ENCODE data around the gene PHYKPL. TPM values are rescaled to one million over a fixed set of nuclear protein-coding genes. Genes with fewer than 3 reads are reported as not detected.

The PHYKPL gene
- total RNA-seq, 1 experiment from 2014 or later, result 112 TPM

DNA sequence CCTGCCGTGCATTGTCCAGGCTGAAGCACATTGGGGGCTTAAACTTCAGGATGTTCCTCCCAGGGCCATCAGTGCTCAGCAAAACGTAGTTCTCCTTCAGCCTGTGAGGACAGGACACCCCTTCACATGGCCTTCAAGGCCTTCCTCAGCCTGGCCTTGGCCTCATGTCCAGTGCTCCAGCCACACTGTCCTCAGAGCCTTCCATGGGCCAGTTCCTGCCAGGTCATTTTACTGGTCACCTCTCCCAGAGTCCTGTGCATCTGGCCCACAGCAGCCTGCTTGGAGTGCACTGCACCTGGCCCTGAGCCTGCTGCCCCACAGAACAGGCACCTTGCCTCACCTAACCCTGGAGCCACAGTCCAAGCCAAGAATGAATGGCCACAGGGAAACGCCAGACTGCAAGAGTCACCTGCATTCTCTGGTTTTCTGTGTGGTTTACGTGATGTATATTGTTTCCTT is 19.6 kb downstream of the PHYKPL start:
- H3K9me3 Mint-ChIP-seq (ENCODE audit: unreplicated experiment), result no peaks in the 10 kb centered on the region
- ChIA-PET CTCF (interaction anchor here (0.8 kb wide), 1 partner anchor 17 kb away, joined by 4 read pairs; no protein-coding TSS in a partner anchor), POLR2A (interaction anchor here (0.6 to 4.3 kb wide), 9 partner anchors 9 to 136 kb away, joined by 3 to 24 read pairs (median 5); partner anchors contain the start of genes HNRNPAB, NHP2 and PHYKPL)
- no peaks in the 10 kb centered on the region for H3K27me3 Mint-ChIP-seq (ENCODE audit: insufficient read depth, unreplicated experiment)
- peaks cover 14% of the 10 kb centered on the region for H3K4me1 Mint-ChIP-seq (ENCODE audit: insufficient read depth, unreplicated experiment)
- peak overlapping the region; percentile 61 for H3K27ac Mint-ChIP-seq (ENCODE audit: low read depth, unreplicated experiment)
- H3K4me3 Mint-ChIP-seq (ENCODE audit: unreplicated experiment), result no peak overlapping the region
- BruUV-seq (replicated peaks), result no TSS peak
- peaks cover 96% of the 10 kb centered on the region for H3K36me3 Mint-ChIP-seq (ENCODE audit: insufficient read depth, unreplicated experiment)
- intact Hi-C loops (cut with micrococcal nuclease), result no loop called here
- TF ChIP-seq, protein P1, sequence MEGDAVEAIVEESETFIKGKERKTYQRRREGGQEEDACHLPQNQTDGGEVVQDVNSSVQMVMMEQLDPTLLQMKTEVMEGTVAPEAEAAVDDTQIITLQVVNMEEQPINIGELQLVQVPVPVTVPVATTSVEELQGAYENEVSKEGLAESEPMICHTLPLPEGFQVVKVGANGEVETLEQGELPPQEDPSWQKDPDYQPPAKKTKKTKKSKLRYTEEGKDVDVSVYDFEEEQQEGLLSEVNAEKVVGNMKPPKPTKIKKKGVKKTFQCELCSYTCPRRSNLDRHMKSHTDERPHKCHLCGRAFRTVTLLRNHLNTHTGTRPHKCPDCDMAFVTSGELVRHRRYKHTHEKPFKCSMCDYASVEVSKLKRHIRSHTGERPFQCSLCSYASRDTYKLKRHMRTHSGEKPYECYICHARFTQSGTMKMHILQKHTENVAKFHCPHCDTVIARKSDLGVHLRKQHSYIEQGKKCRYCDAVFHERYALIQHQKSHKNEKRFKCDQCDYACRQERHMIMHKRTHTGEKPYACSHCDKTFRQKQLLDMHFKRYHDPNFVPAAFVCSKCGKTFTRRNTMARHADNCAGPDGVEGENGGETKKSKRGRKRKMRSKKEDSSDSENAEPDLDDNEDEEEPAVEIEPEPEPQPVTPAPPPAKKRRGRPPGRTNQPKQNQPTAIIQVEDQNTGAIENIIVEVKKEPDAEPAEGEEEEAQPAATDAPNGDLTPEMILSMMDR (IDR thresholded peaks at IDR 0.05; ENCODE audit: unreplicated experiment), result no peak
- no peak for DNase-seq (ENCODE audit: unreplicated experiment)

DNA sequence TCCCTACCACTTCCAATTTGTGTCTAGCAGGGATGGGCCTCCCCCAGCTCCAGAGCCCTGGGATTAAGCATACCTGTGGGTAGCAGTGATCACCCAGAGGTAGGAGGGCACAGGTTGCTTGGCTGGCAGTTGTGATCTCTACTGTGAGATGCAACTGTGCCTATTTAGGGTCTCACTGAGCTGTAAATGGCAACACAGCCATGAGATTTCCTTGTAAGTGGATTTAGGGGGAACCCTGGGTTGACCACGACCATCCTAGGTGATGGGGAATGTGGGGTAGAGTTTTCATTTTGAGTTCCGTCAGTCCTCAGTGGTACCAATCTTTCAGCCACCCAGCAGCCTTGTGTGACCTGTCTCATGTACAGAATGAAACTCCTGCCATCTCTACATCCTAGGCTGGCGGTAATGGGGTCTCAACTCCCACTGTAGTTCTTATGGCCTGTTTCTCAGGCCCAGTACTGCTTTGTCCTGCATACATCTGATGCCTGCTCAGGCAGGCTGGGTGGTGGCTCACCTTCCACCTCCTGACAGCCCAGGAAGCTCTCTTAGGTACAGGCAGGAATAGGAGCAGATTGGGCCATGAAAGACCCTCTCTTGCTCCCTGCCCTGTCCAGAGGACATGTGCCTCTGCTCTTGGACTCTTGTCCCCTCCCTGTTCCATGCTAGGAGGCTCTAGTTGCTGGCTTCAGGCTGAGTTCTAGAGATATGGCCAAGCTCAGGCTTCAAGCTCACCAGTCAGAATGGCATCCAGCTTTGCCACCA is 20.2 kb downstream of the PHYKPL start:
- H3K27me3 Mint-ChIP-seq (ENCODE audit: insufficient read depth, unreplicated experiment), result no peaks in the 10 kb centered on the region
- intact Hi-C loops (cut with micrococcal nuclease), result no loop called here
- no TSS peak for BruUV-seq (replicated peaks)
- H3K4me3 Mint-ChIP-seq (ENCODE audit: unreplicated experiment), result no peak overlapping the region
- TF ChIP-seq, protein P1 (IDR thresholded peaks at IDR 0.05; ENCODE audit: unreplicated experiment), result no peak
- POLR2A ChIA-PET, result interaction anchor here (0.7 to 4.0 kb wide), 4 partner anchors 12 to 59 kb away, joined by 3 to 24 read pairs (median 4); partner anchors contain the start of gene NHP2
- no peak overlapping the region for H3K27ac Mint-ChIP-seq (ENCODE audit: low read depth, unreplicated experiment)
- no peak for DNase-seq (ENCODE audit: unreplicated experiment)
- H3K9me3 Mint-ChIP-seq (ENCODE audit: unreplicated experiment), result no peaks in the 10 kb centered on the region
- peaks cover 20% of the 10 kb centered on the region for H3K4me1 Mint-ChIP-seq (ENCODE audit: insufficient read depth, unreplicated experiment)
- CTCF ChIA-PET, result no interaction called here
- peaks cover 98% of the 10 kb centered on the region for H3K36me3 Mint-ChIP-seq (ENCODE audit: insufficient read depth, unreplicated experiment)

DNA sequence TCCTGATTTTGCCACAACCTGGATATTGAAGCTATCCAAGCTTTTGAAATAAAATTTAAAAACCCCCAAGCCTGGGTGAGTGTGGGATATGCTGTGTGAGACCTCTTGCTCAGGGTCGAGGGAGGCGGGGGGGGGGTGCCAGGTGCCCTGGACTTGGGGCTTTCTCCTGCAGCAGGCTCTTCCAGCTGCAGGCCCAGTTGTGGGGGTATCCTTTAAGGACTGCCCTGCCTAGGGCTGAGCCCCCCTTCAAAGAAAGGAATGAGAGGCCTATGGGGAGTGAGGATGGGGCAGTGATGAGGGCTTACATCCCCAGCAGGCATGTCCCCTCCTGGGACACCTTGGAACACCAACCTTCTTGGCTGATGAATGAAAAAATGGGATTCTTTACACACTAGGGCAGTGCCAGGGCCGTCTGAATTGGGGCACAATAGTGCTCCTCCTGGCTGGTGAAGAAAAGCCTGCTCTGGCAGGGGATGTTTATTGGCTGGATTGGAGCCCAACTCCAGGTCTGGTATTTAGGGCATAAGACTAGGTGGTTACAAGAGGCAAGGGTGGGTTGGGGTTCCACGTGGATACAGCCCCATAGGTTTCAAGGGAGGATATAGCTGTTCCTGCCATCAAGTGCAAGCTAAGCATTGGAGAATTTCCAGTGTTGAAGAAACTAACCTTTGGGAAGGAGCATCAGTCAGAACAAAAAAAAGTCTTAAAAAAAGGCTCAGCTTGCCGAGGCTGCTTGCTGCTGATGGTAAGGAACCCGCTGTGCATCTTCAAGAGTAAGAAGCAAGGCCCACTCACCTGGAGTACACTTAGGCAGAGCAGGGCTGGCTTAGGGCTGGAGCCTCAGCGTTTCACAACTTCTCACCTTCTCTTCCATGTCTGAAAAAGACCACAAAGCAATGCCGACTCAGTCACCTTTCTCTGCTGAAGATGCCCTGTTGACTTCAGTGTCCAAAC is 21.2 kb downstream of the PHYKPL start:
- Mint-ChIP-seq H3K36me3 (ENCODE audit: insufficient read depth, unreplicated experiment) (peaks cover 98% of the 10 kb centered on the region), H3K4me1 (ENCODE audit: insufficient read depth, unreplicated experiment) (peaks cover 31% of the 10 kb centered on the region), H3K27ac (ENCODE audit: low read depth, unreplicated experiment) (no peak overlapping the region), H3K4me3 (ENCODE audit: unreplicated experiment) (no peak overlapping the region), H3K9me3 (ENCODE audit: unreplicated experiment) (no peaks in the 10 kb centered on the region), H3K27me3 (ENCODE audit: insufficient read depth, unreplicated experiment) (no peaks in the 10 kb centered on the region)
- POLR2A ChIA-PET, result interaction anchor here (0.6 to 4.0 kb wide), 7 partner anchors 11 to 1345 kb away, joined by 3 to 24 read pairs (median 3); partner anchors contain the start of gene NHP2
- no peak for DNase-seq (ENCODE audit: unreplicated experiment)
- TF ChIP-seq, protein P1 (IDR thresholded peaks at IDR 0.05; ENCODE audit: unreplicated experiment), result no peak
- intact Hi-C loops (cut with micrococcal nuclease), result no loop called here
- no TSS peak for BruUV-seq (replicated peaks)
- CTCF ChIA-PET, result interaction anchor here (0.6 kb wide), 2 partner anchors 31 to 68 kb away, joined by 3 read pairs; no protein-coding TSS in a partner anchor

Measured in MCF 10A (cell line).